ENCODE data around the gene FAM53A.

DNA sequence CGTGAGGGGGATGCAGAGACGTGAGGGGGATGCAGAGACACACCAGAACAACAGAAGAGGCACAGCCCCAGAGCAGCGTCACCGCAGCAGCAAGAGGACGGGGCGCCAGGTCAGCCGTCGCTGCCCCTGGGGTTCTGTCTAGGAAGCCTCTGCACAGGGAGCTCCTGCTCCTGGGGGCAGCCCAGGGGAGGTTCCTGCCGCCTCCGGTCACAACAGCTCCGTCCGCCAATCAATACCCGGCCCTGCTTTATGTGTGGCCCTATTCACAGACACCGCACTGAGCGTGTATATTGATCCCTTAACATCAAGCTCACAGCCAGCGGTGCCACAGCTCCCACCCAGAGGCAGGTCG, 69.6 kb downstream of the FAM53A start:
- TF ChIP-seq ELF4 (CRISPR knock-in tag; IDR thresholded peaks at IDR 0.05; ENCODE audit: borderline replicate concordance) (no peak), ZNF746 (CRISPR knock-in tag; IDR thresholded peaks at IDR 0.05) (no peak), AKAP8 (CRISPR knock-in tag; IDR thresholded peaks at IDR 0.05) (no peak), KAT8 (CRISPR knock-in tag; IDR thresholded peaks at IDR 0.05) (no peak)

All from HepG2 (cell line).